NCI-H82 treated with DMSO at 0.1 percent for 48 hours (cell line): ENCODE results near the gene FKBP1B.
"Not testable (repeated sequence)": the region's sequence is repeated elsewhere in the genome, so short reads cannot be mapped to it uniquely, and the experiment has no call there.

Experiments
- DNase-seq: peaks from one replicate; lab custom pipeline; 2025; ENCODE audit not compliant: unreplicated experiment; lab: John Stamatoyannopoulos, UW

The FKBP1B gene

GRCh38 chr2:24022324-24022974 lies 27.1 kb upstream of the FKBP1B start:
- DNase-seq, result no peak

GRCh38 chr2:24022975-24023575 lies 26.5 kb upstream of the FKBP1B start:
- no peak for DNase-seq

DNA sequence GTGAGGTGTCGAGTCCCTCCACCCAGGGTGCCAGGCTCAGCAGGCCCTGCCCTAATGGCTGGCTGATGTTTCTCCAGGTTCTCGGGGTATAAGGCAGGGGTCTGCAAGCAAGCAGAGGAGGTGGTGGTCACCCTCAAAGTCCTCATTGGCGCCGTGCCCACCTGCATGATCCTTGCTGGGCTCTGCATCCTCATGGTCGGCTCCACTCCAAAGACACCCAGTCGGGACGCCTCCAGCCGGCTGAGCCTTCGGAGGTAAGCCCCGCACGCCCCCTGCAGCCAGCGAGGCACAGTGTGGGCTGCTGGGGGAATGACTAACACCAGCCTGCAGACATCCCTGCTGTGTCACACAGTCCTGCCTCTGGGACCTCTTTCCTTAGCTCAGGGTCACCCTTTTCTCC lies 25.5 kb upstream of the FKBP1B start:
- no peak for DNase-seq

DNA sequence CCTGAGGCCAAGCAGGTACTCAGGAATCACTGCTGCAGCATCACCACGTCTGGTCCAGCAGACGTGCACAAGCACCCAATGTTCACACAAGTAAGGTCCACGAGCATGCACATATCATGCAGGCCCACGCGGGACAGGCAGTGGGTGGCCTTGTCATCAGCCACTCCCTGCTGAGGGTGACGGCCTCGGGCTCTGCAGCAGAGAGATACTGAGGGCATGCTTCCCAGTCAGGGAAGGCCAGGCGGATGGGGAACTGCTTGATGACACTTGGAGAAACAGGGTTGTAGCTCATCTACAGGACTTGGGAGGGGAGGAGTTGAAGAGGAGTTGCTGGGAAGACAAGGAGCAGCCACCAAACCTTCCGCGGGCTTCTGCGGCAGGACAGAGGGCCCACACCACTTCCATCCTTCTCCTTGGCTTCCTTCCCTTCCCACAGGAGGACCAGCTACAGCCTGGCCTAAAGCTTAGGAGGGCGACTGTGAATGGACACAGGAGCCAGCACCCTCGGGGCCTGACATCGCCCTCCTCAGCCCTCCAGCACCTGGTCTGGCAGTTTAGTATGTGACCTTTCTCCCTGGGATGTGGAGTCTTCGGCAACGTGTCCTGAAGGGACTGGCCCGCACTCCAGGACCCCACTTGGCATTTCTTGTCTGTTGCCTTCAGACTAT lies 24.4 kb upstream of the FKBP1B start:
- no peak for DNase-seq

GRCh38 chr2:24026233-24026632 lies 23.3 kb upstream of the FKBP1B start:
- no peak for DNase-seq

DNA sequence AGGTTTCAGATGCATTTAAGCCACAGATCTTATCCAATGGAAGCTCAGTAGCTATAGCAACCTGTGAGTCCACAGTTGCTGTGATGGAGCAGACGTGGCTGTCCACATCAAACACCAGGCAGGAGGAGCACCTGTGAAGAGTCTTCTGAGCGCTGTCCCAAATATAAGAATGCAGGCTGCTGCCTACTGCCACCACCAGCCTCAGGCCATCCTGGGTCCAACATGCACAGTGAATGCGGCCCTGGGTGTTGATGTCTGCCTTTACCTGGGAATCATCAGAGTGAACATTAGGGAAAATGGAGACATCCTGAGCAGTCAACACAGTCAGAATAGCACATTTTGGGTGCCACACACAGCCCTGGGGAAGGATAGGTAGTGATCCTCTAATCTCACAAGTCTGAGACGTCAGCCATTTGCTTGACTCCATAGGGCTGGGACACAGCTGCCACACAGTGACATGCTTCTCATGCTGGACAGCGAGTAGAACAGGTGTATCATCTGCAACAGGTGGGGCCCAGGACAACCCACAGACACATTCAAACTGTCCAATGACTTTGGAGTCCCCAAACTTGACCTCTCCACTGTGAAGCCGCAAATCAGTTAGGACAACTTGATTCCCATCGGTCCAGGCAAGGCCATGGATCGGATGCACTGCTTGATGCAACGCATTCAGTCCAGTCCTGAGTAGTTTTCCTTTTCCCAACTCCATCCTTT lies 10.6 kb upstream of the FKBP1B start:
- DNase-seq, result no peak

DNA sequence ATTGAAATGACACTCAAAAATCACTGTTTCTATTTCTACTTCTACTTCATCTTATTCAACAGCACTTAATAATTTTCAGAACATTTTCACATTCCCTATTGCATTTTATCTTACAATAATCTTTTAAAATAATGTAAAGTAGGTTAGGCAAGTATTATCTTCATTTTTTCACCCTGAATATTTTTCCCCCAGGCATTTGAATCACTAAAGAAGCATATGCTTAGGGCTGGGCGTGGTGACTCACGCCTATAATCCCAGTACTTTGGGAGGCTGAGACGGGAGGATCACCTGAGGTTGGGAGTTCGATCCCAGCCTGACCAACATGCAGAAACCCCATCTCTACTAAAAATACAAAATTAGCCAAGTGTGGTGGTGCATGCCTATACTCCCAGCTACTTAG lies 9.0 kb upstream of the FKBP1B start:
- DNase-seq, result no peak

DNA sequence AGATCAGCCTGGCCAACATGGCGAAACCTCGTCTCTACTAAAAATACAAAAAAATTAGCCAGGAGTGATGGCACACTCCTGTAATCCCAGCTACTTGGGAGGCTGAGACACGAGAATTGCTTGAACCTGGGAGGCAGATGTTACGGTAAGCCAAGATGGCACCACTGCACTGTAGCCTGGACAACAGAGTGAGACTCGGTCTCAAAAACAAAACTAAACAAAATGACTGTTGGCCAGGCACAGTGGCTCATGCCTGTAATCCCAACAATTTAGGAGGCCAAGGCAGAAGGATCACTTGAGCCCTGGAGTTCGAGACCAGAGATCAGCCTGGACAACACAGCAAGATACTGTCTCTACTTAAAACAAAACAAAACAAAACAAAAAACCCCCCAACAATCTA lies 6.4 kb upstream of the FKBP1B start:
- DNase-seq, result not testable (repeated sequence)

- no peak for DNase-seq
These were observed 3.7 kb upstream of the FKBP1B start for GRCh38 chr2:24045511-24046508.

- DNase-seq, result no peak
These were observed 3.0 kb upstream of the FKBP1B start for GRCh38 chr2:24046599-24046929.

- DNase-seq, result peak; percentile 98
These were observed 2.4 kb upstream of the FKBP1B start, which contains the start of gene WDCP for GRCh38 chr2:24046930-24047702. WDCP (minus strand) TSS chr2:24047391; CDS start chr2:24039494, 7,897 bp downstream.

DNA sequence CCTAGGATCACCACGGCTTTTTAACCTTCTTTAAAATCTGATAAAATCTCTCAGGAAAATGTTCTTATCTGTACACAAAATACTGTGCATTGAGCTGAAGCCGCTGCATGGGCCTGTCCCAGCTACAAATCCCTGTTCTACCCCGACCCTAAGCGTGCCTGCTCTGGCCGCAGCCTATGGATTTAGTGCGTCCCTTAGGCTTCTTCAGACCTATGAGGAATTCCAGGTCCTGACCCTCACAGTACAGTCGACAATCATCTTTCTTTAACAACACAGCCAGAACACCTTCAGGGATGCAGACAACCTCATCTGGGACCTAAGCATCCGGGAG lies 1.9 kb upstream of the FKBP1B start:
- no peak for DNase-seq

- no peak for DNase-seq
These were observed 614 bp upstream of the FKBP1B start for GRCh38 chr2:24048769-24049484.

- no peak for DNase-seq
These were observed 769 bp downstream of the FKBP1B start for GRCh38 chr2:24050041-24050979.

DNA sequence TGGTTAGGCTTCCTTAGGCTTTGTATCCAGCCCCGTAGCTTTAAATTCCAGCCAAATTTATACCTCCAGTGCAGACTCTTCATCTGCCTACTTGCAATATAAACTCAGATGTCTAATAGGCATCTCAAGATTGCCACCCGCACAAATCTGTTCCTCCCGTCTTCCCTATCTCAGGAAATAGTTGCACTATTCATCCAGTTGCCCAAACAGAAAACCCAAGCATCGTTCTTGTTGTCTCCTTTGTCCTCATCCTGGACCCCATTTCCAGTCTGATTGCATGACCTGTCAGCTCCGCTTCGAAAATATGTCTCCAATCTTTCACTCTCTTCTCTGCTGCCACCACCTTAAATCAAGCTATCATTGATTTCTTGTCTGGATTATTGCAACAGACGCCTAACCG lies 2.3 kb downstream of the FKBP1B start:
- DNase-seq, result no peak

GRCh38 chr2:24052951-24053350 lies 3.4 kb downstream of the FKBP1B start:
- DNase-seq, result no peak

DNA sequence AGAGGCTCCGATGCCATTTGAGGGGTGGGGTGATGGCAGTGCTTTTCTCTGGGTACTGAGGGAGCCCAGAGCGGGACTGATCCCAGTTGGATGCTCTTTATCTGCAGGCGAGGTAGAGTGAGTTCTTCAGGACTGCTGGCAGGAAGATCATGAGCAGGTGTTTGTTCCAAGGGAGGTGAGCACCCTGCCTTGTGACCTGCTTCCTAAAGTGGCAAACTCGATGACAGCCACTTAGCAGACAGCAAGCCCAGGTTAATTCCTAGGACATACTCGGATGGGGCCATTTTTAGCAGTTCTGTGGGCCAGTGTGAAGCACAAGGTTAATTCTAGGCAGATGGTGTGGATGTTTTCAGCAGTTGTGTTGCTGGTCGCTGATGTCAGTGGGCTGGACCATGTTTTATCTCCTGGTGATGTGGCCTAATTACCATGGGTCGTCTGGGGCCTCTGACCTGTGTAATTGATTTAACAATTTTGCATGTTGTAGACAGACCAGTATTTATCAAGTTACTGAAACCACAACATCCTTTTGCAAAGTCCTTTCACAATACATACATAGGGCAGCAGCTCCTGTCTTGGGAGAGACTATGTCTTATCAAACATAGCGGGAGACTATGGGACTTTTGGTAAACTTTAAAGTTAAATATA lies 4.9 kb downstream of the FKBP1B start:
- DNase-seq, result no peak

DNA sequence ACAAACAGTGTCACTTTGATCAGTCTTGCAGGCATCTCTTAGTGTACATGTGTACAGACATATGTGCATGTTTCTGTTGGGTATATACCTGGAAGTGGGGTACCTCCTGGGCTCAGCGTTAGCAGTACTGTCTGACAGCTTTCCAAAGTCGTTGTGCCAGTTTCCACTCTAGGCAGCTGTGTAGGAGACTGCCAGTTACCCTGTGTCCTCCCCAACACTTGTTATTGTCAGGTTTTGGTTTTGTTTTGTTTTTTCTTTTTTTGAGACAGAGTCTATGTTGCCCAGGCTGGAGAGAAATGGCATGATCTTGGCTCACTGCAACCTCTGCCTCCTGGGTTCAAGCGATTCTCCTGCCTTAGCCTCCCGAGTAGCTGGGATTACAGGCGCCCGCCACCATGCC lies 6.2 kb downstream of the FKBP1B start:
- DNase-seq, result no peak
